Liver (tissue), 3 donors: ENCODE data around the gene SIRPA.

Experiments
- CTCF ChIP-seq: fragments of 150-350 bp; IDR thresholded peaks from 2 replicates; pipeline ENCODE4 v1.5.1; 2017; ENCODE audit warnings: improper control_type of control experiment, low read depth, low read length; ENCODE audit not compliant: missing input control
- HNF4A ChIP-seq, 2 donors: conservative IDR thresholded peaks; 2 replicates each; pipeline ENCODE4 v1.6.1; 2016; ENCODE audit warnings: antibody characterized with exemption in 2 of 2, mild to moderate bottlenecking in 2 of 2
- NR2F2 ChIP-seq: IDR thresholded peaks from 2 replicates; pipeline ENCODE4 v1.6.1; 2016; ENCODE audit warnings: antibody characterized with exemption
- SP1 ChIP-seq: IDR thresholded peaks from 2 replicates; pipeline ENCODE4 v1.6.1; 2018; ENCODE audit warnings: antibody characterized with exemption, mild to moderate bottlenecking
- TAF1 ChIP-seq: conservative IDR thresholded peaks from 2 replicates; pipeline ENCODE4 v1.6.1; 2016; ENCODE audit warnings: antibody characterized with exemption, mild to moderate bottlenecking
- YY1 ChIP-seq: IDR thresholded peaks from 2 replicates; pipeline ENCODE4 v1.6.1; 2016; ENCODE audit warnings: antibody characterized with exemption, mild to moderate bottlenecking
- TF ChIP-seq, protein P1 (sequence below): IDR thresholded peaks from 2 replicates; pipeline ENCODE4 v1.6.1; 2016; ENCODE audit warnings: antibody characterized with exemption
- TF ChIP-seq, protein P2 (sequence below): IDR thresholded peaks from 2 replicates; pipeline ENCODE4 v1.6.1; 2016; ENCODE audit warnings: antibody characterized with exemption, mild to moderate bottlenecking
- TF ChIP-seq, protein P3 (sequence below): IDR thresholded peaks from 2 replicates; pipeline ENCODE4 v1.6.1; 2016; ENCODE audit warnings: antibody characterized with exemption
- donor health status: healthy.
- donor health status: healthy.

DNA sequence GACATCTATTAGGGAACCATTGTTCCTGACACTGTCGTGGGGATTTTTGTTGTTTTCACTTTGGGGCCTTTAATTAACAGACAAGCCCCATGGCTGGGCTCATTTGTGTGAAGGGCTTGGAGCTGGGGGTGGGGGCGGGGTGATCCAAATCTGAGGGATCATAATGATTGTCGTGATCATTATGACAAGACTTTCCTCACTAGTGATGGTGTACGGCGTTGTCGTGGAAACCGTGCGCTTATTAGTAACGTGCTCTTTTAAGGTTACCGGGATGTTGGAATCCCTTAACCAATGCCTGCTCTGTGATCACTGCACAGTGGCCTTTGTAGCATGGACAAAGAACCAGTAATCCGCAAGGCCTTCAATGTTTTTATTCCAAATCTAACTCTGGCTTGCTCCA, 80.1 kb downstream of the SIRPA start:
- TF ChIP-seq, protein P1, sequence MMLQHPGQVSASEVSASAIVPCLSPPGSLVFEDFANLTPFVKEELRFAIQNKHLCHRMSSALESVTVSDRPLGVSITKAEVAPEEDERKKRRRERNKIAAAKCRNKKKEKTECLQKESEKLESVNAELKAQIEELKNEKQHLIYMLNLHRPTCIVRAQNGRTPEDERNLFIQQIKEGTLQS, result no peak
- no peak for TF ChIP-seq CTCF
- no peak for TF ChIP-seq TAF1
- no peak for TF ChIP-seq YY1
- TF ChIP-seq, protein P2, sequence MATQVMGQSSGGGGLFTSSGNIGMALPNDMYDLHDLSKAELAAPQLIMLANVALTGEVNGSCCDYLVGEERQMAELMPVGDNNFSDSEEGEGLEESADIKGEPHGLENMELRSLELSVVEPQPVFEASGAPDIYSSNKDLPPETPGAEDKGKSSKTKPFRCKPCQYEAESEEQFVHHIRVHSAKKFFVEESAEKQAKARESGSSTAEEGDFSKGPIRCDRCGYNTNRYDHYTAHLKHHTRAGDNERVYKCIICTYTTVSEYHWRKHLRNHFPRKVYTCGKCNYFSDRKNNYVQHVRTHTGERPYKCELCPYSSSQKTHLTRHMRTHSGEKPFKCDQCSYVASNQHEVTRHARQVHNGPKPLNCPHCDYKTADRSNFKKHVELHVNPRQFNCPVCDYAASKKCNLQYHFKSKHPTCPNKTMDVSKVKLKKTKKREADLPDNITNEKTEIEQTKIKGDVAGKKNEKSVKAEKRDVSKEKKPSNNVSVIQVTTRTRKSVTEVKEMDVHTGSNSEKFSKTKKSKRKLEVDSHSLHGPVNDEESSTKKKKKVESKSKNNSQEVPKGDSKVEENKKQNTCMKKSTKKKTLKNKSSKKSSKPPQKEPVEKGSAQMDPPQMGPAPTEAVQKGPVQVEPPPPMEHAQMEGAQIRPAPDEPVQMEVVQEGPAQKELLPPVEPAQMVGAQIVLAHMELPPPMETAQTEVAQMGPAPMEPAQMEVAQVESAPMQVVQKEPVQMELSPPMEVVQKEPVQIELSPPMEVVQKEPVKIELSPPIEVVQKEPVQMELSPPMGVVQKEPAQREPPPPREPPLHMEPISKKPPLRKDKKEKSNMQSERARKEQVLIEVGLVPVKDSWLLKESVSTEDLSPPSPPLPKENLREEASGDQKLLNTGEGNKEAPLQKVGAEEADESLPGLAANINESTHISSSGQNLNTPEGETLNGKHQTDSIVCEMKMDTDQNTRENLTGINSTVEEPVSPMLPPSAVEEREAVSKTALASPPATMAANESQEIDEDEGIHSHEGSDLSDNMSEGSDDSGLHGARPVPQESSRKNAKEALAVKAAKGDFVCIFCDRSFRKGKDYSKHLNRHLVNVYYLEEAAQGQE, result no peak
- no peak for TF ChIP-seq HNF4A (conservative IDR thresholded peaks at IDR 0.05)
- TF ChIP-seq NR2F2, result no peak
- TF ChIP-seq SP1, result no peak
- TF ChIP-seq, protein P3, sequence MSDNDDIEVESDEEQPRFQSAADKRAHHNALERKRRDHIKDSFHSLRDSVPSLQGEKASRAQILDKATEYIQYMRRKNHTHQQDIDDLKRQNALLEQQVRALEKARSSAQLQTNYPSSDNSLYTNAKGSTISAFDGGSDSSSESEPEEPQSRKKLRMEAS, result no peak
